ENCODE results near the gene COX7A2. TPM values are rescaled to one million over a fixed set of nuclear protein-coding genes. Genes with fewer than 3 reads are reported as not detected.
A peak's percentile ranks its signal among the peaks of the same experiment; 100 is the strongest.

COX7A2 gene
- total and polyA plus RNA-seq, 2 of the 13 experiments (the other 11 are each of a cell fraction or from before 2014, with no cell fraction given): 407 to 556 TPM

GRCh38 chr6:75243333-75244062, at the start of gene COX7A2 (continued):
- 0 out of 2 replicates have a peak, but pooled peaks have one; percentile 5 for TF ChIP-seq CTCF (CRISPR knock-in tag; IDR thresholded peaks at IDR 0.05)

GRCh38 chr6:75292555-75292954, 49.0 kb upstream of the COX7A2 start:
- BruUV-seq (replicated peaks): no TSS peak
- in situ Hi-C loops (cut with HindIII; ENCODE audit: extremely low pct_ligation_motif_present, low pct_unique_long_range_greater_than_20kb): no loop called here
- CTCF ChIA-PET (ENCODE audit: low intra/inter-chr PET ratio, low total read pairs): no interaction called here

More at GRCh38 chr6:75292555-75292954, 49.0 kb upstream of the COX7A2 start:
- ATAC-seq (no peak), DNase-seq (ENCODE audit: low spot score) (no peak), FAIRE-seq (no peak)
- no peak overlapping the region for H2AFZ ChIP-seq (ENCODE audit: low read length)
- H3K27ac ChIP-seq (ENCODE audit: extremely low read length, insufficient read depth, low read length): no peak overlapping the region
- H4K20me1 ChIP-seq (ENCODE audit: insufficient read depth, low read length): no peaks in the 10 kb centered on the region
- no peaks in the 10 kb centered on the region for H3K27me3 ChIP-seq (ENCODE audit: control insufficient read depth in 1 of 2, insufficient read depth in 2 of 2, low read length in 2 of 2)
- POLR2A ChIA-PET: no interaction called here
- H3K4me1 ChIP-seq (ENCODE audit: insufficient read depth, low read length): peaks cover 3% of the 10 kb centered on the region; the same call in 1 of the 2 replicates
- no peaks in the 10 kb centered on the region for H3K79me2 ChIP-seq (ENCODE audit: insufficient read depth, low read length)
- TF ChIP-seq THAP7 (CRISPR knock-in tag; IDR thresholded peaks at IDR 0.05) (no peak), GZF1 (CRISPR knock-in tag; IDR thresholded peaks at IDR 0.05) (no peak), ZNF564 (CRISPR knock-in tag; IDR thresholded peaks at IDR 0.05) (no peak), CEBPB (IDR thresholded peaks at IDR 0.05; ENCODE audit: borderline replicate concordance, low read depth, low read length) (no peak), SATB2 (CRISPR knock-in tag; IDR thresholded peaks at IDR 0.05) (no peak), RORA (CRISPR knock-in tag; IDR thresholded peaks at IDR 0.05) (no peak), ASH2L (IDR thresholded peaks at IDR 0.05; ENCODE audit: insufficient read length, low read depth, low read length) (no peak), ZNF740 (CRISPR knock-in tag; IDR thresholded peaks at IDR 0.05) (no peak), MXD1 (CRISPR knock-in tag; IDR thresholded peaks at IDR 0.05) (no peak), CHD4 (IDR thresholded peaks at IDR 0.05; ENCODE audit: borderline replicate concordance, low read length) (no peak), ZNF362 (CRISPR knock-in tag; IDR thresholded peaks at IDR 0.05; ENCODE audit: borderline replicate concordance) (no peak)
- H3K9me3 ChIP-seq (ENCODE audit: low read length): no peaks in the 10 kb centered on the region
- H3K9ac ChIP-seq (ENCODE audit: insufficient read depth, low read depth, low read length): no peak overlapping the region
- intact Hi-C loops (cut with micrococcal nuclease; ENCODE audit: unreplicated experiment): no loop called here
- H3K4me3 ChIP-seq (replicated peaks in 1 of 3; ENCODE audit: insufficient read depth in 1 of 3, low read depth in 2 of 3, low read length in 3 of 3): no peak overlapping the region
- H3K36me3 ChIP-seq (replicated peaks in 1 of 2; ENCODE audit: control insufficient read depth in 1 of 2, insufficient read depth in 2 of 2, low read length in 2 of 2): no peaks in the 10 kb centered on the region
- WGBS (ENCODE audit: low lambda C conversion rate): 98% methylated on average over 2 of the region's 2 CpGs
- H3K4me2 ChIP-seq (ENCODE audit: low read depth, low read length): no peak overlapping the region

Measured in HepG2 (cell line).